OCI-LY7 (cell line): ENCODE results near the gene GPRASP3. TPM values are rescaled to one million over a fixed set of nuclear protein-coding genes. Genes with fewer than 3 reads are reported as not detected.
A peak's percentile ranks its signal among the peaks of the same experiment; 100 is the strongest.

Source experiments
- BruUV-seq: library from RNA; stranded (reverse); fragments of 400-500 nt; replicated peaks from 2 replicates; lab custom pipeline; 2021; lab: Mats Ljungman, UMichigan
- CTCF ChIA-PET: fragments of 300-600 bp; sonication (Branson Sonifier 250); formaldehyde crosslinking; loops from one replicate; lab custom pipeline; 2022; ENCODE audit warnings: antibody characterized with exemption; ENCODE audit not compliant: unreplicated experiment; lab: Charles Lee
- POLR2A ChIA-PET: fragments of 300-600 bp; sonication (Branson Sonifier 250); formaldehyde crosslinking; loops from one replicate; lab custom pipeline; 2022; ENCODE audit warnings: antibody characterized with exemption; lab: Charles Lee
- DNase-seq: peaks from one replicate; pipeline ENCODE4 v3.0.0-alpha.2; 2015; ENCODE audit warnings: low spot score
- H2AFZ ChIP-seq: fragments of 200-600 bp; sonication (generic), shearing (Covaris generic); 2 replicates; pipeline ENCODE4 v1.6.1; 2014; ENCODE audit warnings: mild to moderate bottlenecking, antibody characterized with exemption, low read length, moderate library complexity
- H3K27ac ChIP-seq: fragments of 200-600 bp; sonication (generic); 2 replicates; pipeline ENCODE4 v1.5.1; 2014; ENCODE audit warnings: mixed run types, low read depth, mild to moderate bottlenecking, moderate library complexity, low read length, inconsistent platforms; ENCODE audit not compliant: poor library complexity, severe bottlenecking
- H3K36me3 ChIP-seq: fragments of 200-600 bp; sonication (generic); 2 replicates; pipeline ENCODE4 v1.6.1; 2014; ENCODE audit warnings: mild to moderate bottlenecking, antibody characterized with exemption, low read length, moderate library complexity, mixed read lengths; ENCODE audit not compliant: insufficient read depth
- H3K4me1 ChIP-seq: fragments of 200-600 bp; sonication (generic); 2 replicates; pipeline ENCODE4 v1.5.1; 2014; ENCODE audit warnings: mild to moderate bottlenecking, low read length; ENCODE audit not compliant: insufficient read depth, poor library complexity, severe bottlenecking
- H3K4me2 ChIP-seq: fragments of 200-600 bp; sonication (generic); 2 replicates; pipeline ENCODE4 v1.6.1; 2014; ENCODE audit warnings: mild to moderate bottlenecking, low read length
- H3K4me3 ChIP-seq: fragments of 200-600 bp; sonication (generic); 2 replicates; pipeline ENCODE4 v1.5.1; 2014; ENCODE audit warnings: mild to moderate bottlenecking, low read depth, low read length; ENCODE audit not compliant: poor library complexity, severe bottlenecking
- H3K79me2 ChIP-seq: fragments of 200-600 bp; sonication (generic); 2 replicates; pipeline ENCODE4 v1.6.1; 2016; ENCODE audit warnings: low read depth, mild to moderate bottlenecking, low read length, moderate library complexity, mixed read lengths; ENCODE audit not compliant: insufficient read depth
- H3K9me2 ChIP-seq: fragments of 200-600 bp; sonication (generic); 2 replicates; pipeline ENCODE4 v1.6.1; 2016; ENCODE audit warnings: mild to moderate bottlenecking, low read length, mixed read lengths; ENCODE audit not compliant: insufficient read depth
- H3K9me3 ChIP-seq: fragments of 200-600 bp; sonication (generic); 2 replicates; pipeline ENCODE4 v1.6.1; 2014; ENCODE audit warnings: mild to moderate bottlenecking, mixed run types, low read length, mixed read lengths
- H4K20me1 ChIP-seq: fragments of 200-600 bp; sonication (generic); 2 replicates; pipeline ENCODE4 v1.6.1; 2014; ENCODE audit warnings: mild to moderate bottlenecking, antibody characterized with exemption, low read length, moderate library complexity, mixed read lengths; ENCODE audit not compliant: insufficient read depth
- CTCF ChIP-seq: fragments of 200-600 bp; sonication (generic); conservative IDR thresholded peaks from 2 replicates; pipeline ENCODE4 v1.5.1; 2014; ENCODE audit warnings: mild to moderate bottlenecking, antibody characterized with exemption, low read length, moderate library complexity, mixed read lengths
- EZH2phosphoT487 ChIP-seq: fragments of 200-600 bp; sonication (generic); IDR thresholded peaks from 2 replicates; pipeline ENCODE4 v1.6.1; 2018; ENCODE audit warnings: low read depth, borderline replicate concordance, mild to moderate bottlenecking, mixed run types, antibody characterized with exemption, low read length, moderate library complexity, mixed read lengths
- intact Hi-C: fragments of 100-400 bp; cut with micrococcal nuclease; formaldehyde crosslinking; loops from one replicate; pipeline ENCODE4 v1.10.0; 2022; ENCODE audit not compliant: unreplicated experiment
- small RNA-seq: library from RNA; depleted of rRNA; stranded (forward); fragments of <200 nt; gene quantifications from one replicate; pipeline ENCODE3, GENCODE V24; 2014
- total RNA-seq, 2 experiments: library from RNA; depleted of rRNA in 1 of 2; stranded (reverse); fragments of >200 nt in 1 of 2; shearing (Covaris generic) in 1 of 2; gene quantifications; 2 replicates each; pipeline ENCODE4 v1.2.3, GENCODE V29; 2014 to 2022

Gene GPRASP3
- total RNA-seq, 2 experiments from 2014 or later: 0.13 TPM; not detected in 1

- CTCF ChIA-PET: no interaction called here
- H3K27ac ChIP-seq: no peak overlapping the region
- H3K4me2 ChIP-seq: peak overlapping the region; percentile 69
- BruUV-seq: TSS peak; percentile 74
- peak; percentile 88 for DNase-seq
- peaks cover 12% of the 10 kb centered on the region; the same call in 1 of the 2 replicates for H3K79me2 ChIP-seq
- H4K20me1 ChIP-seq: no peaks in the 10 kb centered on the region
- no peaks in the 10 kb centered on the region for H3K9me3 ChIP-seq
- H3K36me3 ChIP-seq: no peaks in the 10 kb centered on the region
- peak overlapping the region; percentile 94 for H3K4me3 ChIP-seq
- intact Hi-C loops: no loop called here
- TF ChIP-seq CTCF (no peak), EZH2phosphoT487 (no peak)
- H3K9me2 ChIP-seq: no peaks in the 10 kb centered on the region
- no peaks in the 10 kb centered on the region for H3K4me1 ChIP-seq
- peak overlapping the region; percentile 80; the same call in 1 of the 2 replicates for H2AFZ ChIP-seq
- POLR2A ChIA-PET: interaction anchor here (0.7 kb wide), 1 partner anchor 136 kb away, joined by 3 read pairs; no protein-coding TSS in a partner anchor
These were observed 48.6 kb downstream of the GPRASP3 start for GRCh38 chrX:102768987-102769761.

Small RNA genes within 50 kb of the gene (small RNA-seq; reads per million reads assigned to genes)
- gene RNU6-589P: not detected

Other genes starting within 250 kb of the GPRASP3 start
- not detected in 2 replicates for gene TCP11X2, start 248.9 kb upstream of the GPRASP3 start, total RNA-seq (2014; rRNA removed; shearing (Covaris generic))
- not detected in 2 replicates for gene TCP11X2, start 248.9 kb upstream of the GPRASP3 start, total RNA-seq (2022)
- not detected in 2 replicates for gene TMSB15A, start 204.0 kb upstream of the GPRASP3 start, total RNA-seq (2014; rRNA removed; shearing (Covaris generic))
- not detected in 2 replicates for gene TMSB15A, start 204.0 kb upstream of the GPRASP3 start, total RNA-seq (2022)
- gene ARMCX5, start 121.2 kb upstream of the GPRASP3 start, total RNA-seq (2014; rRNA removed; shearing (Covaris generic)): 0.77 and 1.5 TPM in 2 replicates
- not detected in 2 replicates for gene ARMCX5, start 121.2 kb upstream of the GPRASP3 start, total RNA-seq (2022)
- gene GPRASP1, start 69.3 kb upstream of the GPRASP3 start, total RNA-seq (2014; rRNA removed; shearing (Covaris generic)): 0.05 and 0.09 TPM in 2 replicates
- gene GPRASP1, start 69.3 kb upstream of the GPRASP3 start, total RNA-seq (2022): not detected in 2 replicates
- 0.18 and 0.28 TPM in 2 replicates for gene GPRASP2, start 8.3 kb upstream of the GPRASP3 start, total RNA-seq (2014; rRNA removed; shearing (Covaris generic))
- gene GPRASP2, start 8.3 kb upstream of the GPRASP3 start, total RNA-seq (2022): not detected in 2 replicates
- 0.19 and 0.23 TPM in 2 replicates for gene RAB40AL, start 216.5 kb downstream of the GPRASP3 start, total RNA-seq (2014; rRNA removed; shearing (Covaris generic))
- gene RAB40AL, start 216.5 kb downstream of the GPRASP3 start, total RNA-seq (2022): 0.38 and 0.76 TPM in 2 replicates